Measurements from ENCODE around the gene PACRG.

- TF ChIP-seq POLR2A (IDR thresholded peaks at IDR 0.05; ENCODE audit: low read depth, low read length) (no peak), POLR2AphosphoS5 (IDR thresholded peaks at IDR 0.05; ENCODE audit: low read depth, low read length) (no peak)
These were observed 86.7 kb downstream of the PACRG start for GRCh38 chr6:162814426-162814973.

All from GM12892 (cell line).